ENCODE data around the gene AP4M1.

AP4M1 gene

GRCh38 chr7:100088621-100089457, 12.6 kb upstream of the AP4M1 start, which contains the start of gene COPS6:
TSS of gene COPS6 (plus strand) at chr7:100088969. CDS start at chr7:100088991, 22 bp downstream.
- H3K4me3 ChIP-seq (ENCODE audit: low read length, poor library complexity, severe bottlenecking): peak within 1 kb of the TSS; percentile 97
- no peaks in the 10 kb centered on the region for H3K9me2 ChIP-seq (replicated peaks; ENCODE audit: low read depth, low read length)
- peaks cover 24% of the 10 kb centered on the region; the same call in 1 of the 2 replicates for H3F3A ChIP-seq (ENCODE audit: low read depth)
- TF ChIP-seq CTCF (conservative IDR thresholded peaks at IDR 0.05; ENCODE audit: low read length) (no peak), EZH2phosphoT487 (IDR thresholded peaks at IDR 0.05; ENCODE audit: borderline replicate concordance) (no peak)
- peak within 1 kb of the TSS; percentile 98 for H3K4me2 ChIP-seq (ENCODE audit: low read depth, low read length, poor library complexity, severe bottlenecking)
- H3K9me3 ChIP-seq (ENCODE audit: insufficient read depth, low read depth, low read length): no peaks in the 10 kb centered on the region
- H3K4me1 ChIP-seq (ENCODE audit: insufficient read depth, low read length, poor library complexity, severe bottlenecking): peaks cover 19% of the 10 kb centered on the region
- peaks cover 24% of the 10 kb centered on the region for H4K20me1 ChIP-seq (ENCODE audit: insufficient read depth, low read length, poor library complexity, severe bottlenecking)
- H3K79me2 ChIP-seq (ENCODE audit: insufficient read depth, low read length): peaks cover 38% of the 10 kb centered on the region; the same call in 1 of the 2 replicates
- peak within 1 kb of the TSS; percentile 97 for H3K9ac ChIP-seq (ENCODE audit: low read depth, low read length, poor library complexity, severe bottlenecking)
- peak within 1 kb of the TSS; percentile 96 for H2AFZ ChIP-seq (ENCODE audit: low read length)
- no peaks in the 10 kb centered on the region for H3K27me3 ChIP-seq (ENCODE audit: insufficient read depth, low read length, poor library complexity, severe bottlenecking)
- H3K36me3 ChIP-seq (ENCODE audit: insufficient read depth, low read length): peaks cover 31% of the 10 kb centered on the region; the same call in 1 of the 2 replicates

- H4K20me1 ChIP-seq (ENCODE audit: insufficient read depth, low read length, poor library complexity, severe bottlenecking): peaks cover 32% of the 10 kb centered on the region
- no peaks in the 10 kb centered on the region for H3K9me3 ChIP-seq (ENCODE audit: insufficient read depth, low read depth, low read length)
- H3K9ac ChIP-seq (ENCODE audit: low read depth, low read length, poor library complexity, severe bottlenecking): peak overlapping the region; percentile 97
- H3K9me2 ChIP-seq (replicated peaks; ENCODE audit: low read depth, low read length): no peaks in the 10 kb centered on the region
- peaks cover 45% of the 10 kb centered on the region for H3K79me2 ChIP-seq (ENCODE audit: insufficient read depth, low read length)
- peak overlapping the region; percentile 98 for H3K4me2 ChIP-seq (ENCODE audit: low read depth, low read length, poor library complexity, severe bottlenecking)
- peak overlapping the region; percentile 96 for H2AFZ ChIP-seq (ENCODE audit: low read length)
- peaks cover 19% of the 10 kb centered on the region for H3K4me1 ChIP-seq (ENCODE audit: insufficient read depth, low read length, poor library complexity, severe bottlenecking)
- H3F3A ChIP-seq (ENCODE audit: low read depth): peaks cover 25% of the 10 kb centered on the region; the same call in 1 of the 2 replicates
- peaks cover 39% of the 10 kb centered on the region for H3K36me3 ChIP-seq (ENCODE audit: insufficient read depth, low read length)
- H3K4me3 ChIP-seq (ENCODE audit: low read length, poor library complexity, severe bottlenecking): peak overlapping the region; percentile 97
- TF ChIP-seq CTCF (conservative IDR thresholded peaks at IDR 0.05; ENCODE audit: low read length): no peak
- TF ChIP-seq EZH2phosphoT487 (IDR thresholded peaks at IDR 0.05; ENCODE audit: borderline replicate concordance): no peak
- no peaks in the 10 kb centered on the region for H3K27me3 ChIP-seq (ENCODE audit: insufficient read depth, low read length, poor library complexity, severe bottlenecking)
These were observed 11.8 kb upstream of the AP4M1 start for GRCh38 chr7:100089458-100090196.

- Histone ChIP-seq H3K4me1 (ENCODE audit: insufficient read depth, low read length, poor library complexity, severe bottlenecking) (peaks cover 19% of the 10 kb centered on the region), H3K79me2 (ENCODE audit: insufficient read depth, low read length) (peaks cover 57% of the 10 kb centered on the region), H3K36me3 (ENCODE audit: insufficient read depth, low read length) (peaks cover 50% of the 10 kb centered on the region), H3K9ac (ENCODE audit: low read depth, low read length, poor library complexity, severe bottlenecking) (no peak overlapping the region), H4K20me1 (ENCODE audit: insufficient read depth, low read length, poor library complexity, severe bottlenecking) (peaks cover 43% of the 10 kb centered on the region), H3K4me3 (ENCODE audit: low read length, poor library complexity, severe bottlenecking) (no peak overlapping the region), H3K9me3 (ENCODE audit: insufficient read depth, low read depth, low read length) (no peaks in the 10 kb centered on the region), H3K27me3 (ENCODE audit: insufficient read depth, low read length, poor library complexity, severe bottlenecking) (no peaks in the 10 kb centered on the region), H3K4me2 (ENCODE audit: low read depth, low read length, poor library complexity, severe bottlenecking) (peak overlapping the region; percentile 98), H3F3A (ENCODE audit: low read depth) (peaks cover 26% of the 10 kb centered on the region; the same call in 1 of the 2 replicates), H3K9me2 (replicated peaks; ENCODE audit: low read depth, low read length) (no peaks in the 10 kb centered on the region), H2AFZ (ENCODE audit: low read length) (no peak overlapping the region)
- no peak for TF ChIP-seq CTCF (conservative IDR thresholded peaks at IDR 0.05; ENCODE audit: low read length)
- no peak for TF ChIP-seq EZH2phosphoT487 (IDR thresholded peaks at IDR 0.05; ENCODE audit: borderline replicate concordance)
These were observed 10.7 kb upstream of the AP4M1 start for GRCh38 chr7:100090527-100091410.

All from Loucy (cell line).